NCI-H187 (cell line): Measurements from ENCODE around the gene DERA.
"Not testable (repeated sequence)": the region's sequence is repeated elsewhere in the genome, so short reads cannot be mapped to it uniquely, and the experiment has no call there.

Experiments
- DNase-seq, 2 experiments: peaks; one replicate each; lab custom pipeline; 2025; lab: John Stamatoyannopoulos, UW

The DERA gene

DNA sequence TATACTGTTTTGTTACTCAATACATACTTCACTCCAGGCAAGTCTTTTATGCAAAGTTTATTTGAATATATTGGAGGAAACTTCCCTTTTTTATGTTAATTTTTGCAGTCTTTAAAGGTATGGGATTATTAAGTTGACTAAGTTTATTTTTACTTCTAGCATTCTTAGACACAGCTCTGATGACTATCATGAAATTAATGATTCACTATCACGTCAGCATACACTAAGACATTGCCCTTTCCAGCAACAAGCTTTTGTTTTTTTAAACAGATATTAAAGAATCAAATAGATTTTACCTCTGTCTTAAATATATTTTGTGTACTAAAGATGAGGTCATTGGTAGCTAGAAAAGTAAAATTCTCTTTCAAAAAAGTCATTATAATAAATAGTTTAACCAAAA lies 52.1 kb downstream of the DERA start:
- DNase-seq: no peak

DNA sequence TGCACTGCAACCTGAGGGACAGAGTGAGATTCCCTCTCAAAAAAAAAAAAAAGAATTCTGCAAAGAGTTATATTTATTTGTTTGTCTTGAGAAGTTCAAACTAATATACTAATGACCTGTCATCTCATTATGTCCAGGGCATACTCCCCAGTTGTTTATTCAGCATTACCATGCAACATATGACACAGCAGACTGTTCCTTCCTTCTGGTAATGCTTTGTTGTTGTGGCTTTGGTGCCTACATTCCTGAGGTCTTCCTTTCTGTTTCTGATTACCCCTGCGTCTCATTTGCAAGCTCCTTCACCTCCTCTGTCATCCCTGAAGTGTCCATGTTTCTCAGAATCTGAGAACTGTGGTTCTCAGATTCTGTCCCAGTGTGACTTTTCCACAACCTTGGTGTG lies 55.3 kb downstream of the DERA start:
- no peak for DNase-seq

DNA sequence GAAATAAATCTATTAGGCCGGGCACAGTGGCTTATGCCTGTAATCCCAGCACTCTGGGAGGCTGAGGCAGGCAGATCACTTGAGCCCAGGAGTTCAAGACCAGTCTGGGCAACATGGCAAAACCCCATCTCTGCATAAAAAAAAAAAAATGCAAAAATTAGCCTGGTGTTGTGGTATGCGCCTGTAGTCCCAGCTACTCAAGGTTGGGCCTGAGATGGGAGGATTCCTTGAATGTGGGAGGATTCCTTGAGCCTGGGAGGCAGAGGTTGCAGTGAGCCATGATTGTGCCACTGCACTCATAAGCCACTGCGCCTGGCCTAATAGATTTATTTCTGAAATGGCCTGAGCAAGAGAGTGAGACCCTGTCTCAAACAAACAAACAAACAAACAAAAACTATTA lies 55.9 kb downstream of the DERA start:
- not testable (repeated sequence) for DNase-seq

DNA sequence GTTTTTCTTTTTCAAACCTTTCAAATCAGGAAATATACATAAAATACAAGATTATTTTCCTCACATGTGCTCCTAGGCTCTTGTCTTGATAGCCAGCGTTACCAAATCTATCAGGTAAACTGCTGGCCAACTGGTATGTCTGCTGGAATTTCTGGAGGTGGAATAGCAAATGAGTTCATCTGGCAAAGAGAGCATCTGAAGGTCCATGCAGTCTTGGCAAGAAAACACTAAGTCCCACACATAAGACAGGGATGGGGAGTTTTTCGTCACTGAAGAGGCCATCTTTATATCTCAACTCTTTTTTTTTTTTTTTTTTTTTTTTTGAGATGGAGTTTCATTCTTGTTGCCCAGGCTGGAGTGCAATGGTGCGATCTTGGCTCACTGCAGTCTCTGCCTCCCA lies 60.1 kb downstream of the DERA start:
- no peak for DNase-seq

DNA sequence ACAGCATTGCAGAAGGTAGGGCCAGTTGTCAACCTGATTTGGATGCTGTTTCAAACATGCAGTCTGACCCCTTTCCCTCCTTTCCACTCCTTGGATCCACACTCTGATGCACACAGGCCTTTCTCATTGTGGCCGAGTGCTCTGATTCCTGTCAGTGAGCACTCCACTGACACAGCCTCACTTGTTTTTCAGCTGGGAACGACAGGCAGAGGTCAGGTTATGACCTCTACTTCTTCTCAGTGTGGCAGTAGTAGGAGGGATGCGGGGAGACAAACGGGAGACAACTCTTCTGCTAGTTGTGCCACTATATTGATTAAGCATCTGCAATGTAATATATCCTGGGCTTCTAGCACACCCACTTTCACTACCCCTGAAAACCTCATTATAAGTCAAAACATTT lies 61.8 kb downstream of the DERA start:
- no peak for DNase-seq

DNA sequence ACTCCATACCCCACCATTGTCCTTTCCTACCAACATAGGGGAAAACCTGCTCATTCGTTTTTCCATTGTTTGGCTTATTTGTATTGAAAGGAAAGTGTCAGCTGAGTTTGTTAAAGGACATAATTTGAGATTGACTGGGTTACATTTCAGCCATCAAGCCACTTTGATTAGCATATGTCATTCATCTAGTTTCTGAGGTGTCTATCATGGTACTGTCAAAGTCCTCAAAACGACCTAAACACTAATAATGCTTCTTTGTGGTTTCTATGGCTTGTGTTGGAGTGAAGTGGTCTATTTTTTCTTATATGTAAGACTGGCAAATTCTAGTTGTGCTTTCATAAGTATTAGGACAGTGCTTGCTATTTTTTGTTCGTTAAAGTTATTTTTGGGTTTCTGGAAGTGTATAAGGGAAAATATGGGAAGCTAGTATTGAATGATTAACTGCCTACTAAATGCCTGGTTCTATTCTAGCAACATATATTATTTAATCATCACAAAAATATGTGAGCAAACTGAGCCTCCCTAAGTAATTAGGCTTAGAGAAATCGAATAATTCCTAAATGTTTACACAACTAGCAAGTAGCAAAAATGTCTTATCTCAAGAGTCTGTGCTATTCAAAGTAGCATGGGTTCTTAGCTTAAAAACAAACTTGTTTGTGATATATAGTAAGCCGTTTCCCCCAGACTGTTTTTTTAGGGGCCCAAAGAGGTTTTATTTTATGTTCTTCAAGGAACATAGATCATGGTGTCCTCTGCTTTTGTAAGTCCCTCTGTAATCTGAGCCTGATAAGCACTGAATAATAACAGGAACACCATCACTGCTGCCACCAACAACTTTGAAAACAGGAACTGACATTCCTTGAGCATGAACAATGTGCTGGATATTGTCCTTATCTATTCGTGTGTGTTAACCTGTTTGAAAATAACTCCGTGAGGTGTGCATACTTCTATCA lies 67.1 kb downstream of the DERA start:
- DNase-seq: no peak

DNA sequence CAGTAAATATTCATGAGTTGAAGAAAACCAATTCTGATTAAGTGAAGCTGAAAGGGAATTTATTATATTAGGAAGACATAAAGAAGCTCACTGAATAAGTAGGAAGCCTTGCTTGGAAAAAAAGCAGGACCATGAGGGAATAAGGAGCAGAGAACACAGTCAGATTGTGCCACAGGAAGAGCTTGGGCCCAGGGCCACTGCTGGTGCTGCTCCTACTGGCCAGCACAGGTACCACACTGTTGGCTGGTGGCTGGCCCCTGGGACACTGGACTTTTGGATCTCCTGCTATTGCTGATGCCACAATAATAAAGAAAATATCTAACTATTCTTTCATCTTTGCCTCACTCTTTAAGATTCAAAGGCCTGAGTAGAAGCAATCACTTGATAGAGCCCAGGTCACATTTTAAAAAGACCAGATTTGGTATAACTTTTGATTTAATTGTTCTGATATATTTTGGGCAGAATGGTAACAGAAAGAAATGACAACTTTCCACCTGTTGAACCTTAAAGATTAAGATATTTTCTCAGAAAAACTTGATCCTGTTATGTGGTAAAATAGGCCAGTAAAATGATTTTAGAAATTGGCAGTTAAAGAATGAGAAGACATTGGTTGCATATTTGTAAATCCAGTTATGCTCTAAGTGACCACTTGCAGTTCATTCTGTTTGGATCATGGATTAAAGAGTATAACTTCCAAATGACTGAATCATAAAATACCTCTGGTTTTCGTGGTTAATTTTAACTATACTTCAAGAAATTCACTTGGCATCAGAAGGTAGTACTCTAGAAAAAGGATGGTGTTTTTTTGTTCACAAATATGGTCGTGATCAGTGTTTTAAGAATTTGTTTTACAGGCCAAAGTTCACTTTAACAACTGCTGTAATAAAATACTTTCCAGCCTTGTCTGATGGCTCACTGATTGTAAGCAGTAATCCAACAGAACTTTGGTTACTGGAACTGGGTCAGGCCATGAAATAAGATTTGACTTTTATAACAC lies 68.3 kb downstream of the DERA start:
- DNase-seq: no peak

DNA sequence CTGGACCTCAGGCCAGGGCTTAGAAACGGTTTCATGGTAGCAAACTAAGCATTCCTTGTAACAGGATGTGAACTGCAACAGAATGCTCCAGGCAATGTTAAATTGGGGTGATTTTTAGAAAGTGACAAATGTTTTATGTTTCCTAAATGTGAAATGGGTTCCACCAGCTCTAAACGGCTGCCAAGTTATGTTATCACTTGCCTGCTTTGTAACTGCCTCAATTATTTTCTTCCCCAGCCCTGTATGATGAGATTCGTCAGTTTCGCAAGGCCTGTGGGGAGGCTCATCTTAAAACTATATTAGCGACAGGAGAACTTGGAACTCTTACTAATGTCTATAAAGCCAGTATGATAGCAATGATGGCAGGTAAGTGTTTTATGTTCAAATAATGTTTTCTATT lies 70.9 kb downstream of the DERA start:
- no peak for DNase-seq

DNA sequence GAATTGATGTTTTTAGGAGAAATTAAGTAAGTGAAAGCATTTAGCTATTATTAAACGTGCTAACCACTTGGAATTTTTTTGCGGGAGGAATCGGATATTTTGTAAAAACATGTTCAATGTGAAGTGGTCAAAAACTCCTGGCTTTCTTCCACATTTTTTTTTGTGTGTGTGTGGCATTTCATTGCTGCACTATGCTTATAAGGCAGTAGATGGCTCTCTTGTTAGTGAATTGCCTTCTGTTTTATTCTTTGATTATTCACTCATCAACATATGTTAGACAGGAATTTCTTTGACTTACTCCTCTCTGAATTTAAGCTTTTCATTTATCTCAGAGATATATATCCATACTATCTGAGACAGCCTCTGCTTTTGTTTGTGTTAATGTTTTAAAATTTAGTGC lies 71.3 kb downstream of the DERA start:
- no peak for DNase-seq

DNA sequence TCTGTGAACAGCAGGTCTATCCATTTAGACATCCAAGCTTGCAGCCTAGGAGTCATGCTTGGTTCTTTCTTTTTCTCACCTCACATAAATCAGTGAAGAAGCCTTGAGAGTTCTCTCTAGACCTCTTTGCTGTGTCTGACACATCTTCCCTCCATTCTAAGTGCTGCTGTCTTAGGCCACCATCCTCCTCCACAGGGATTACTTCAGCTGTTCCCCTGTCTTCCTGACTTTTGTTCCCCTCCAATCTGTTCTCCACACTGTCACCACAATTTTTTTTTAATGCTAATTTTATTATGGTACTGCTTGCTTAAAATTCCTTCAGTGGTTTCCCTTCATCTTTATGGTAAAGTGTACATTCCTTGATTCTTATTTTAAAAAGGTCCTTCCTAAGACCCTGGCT lies 71.8 kb downstream of the DERA start:
- no peak for DNase-seq

DNA sequence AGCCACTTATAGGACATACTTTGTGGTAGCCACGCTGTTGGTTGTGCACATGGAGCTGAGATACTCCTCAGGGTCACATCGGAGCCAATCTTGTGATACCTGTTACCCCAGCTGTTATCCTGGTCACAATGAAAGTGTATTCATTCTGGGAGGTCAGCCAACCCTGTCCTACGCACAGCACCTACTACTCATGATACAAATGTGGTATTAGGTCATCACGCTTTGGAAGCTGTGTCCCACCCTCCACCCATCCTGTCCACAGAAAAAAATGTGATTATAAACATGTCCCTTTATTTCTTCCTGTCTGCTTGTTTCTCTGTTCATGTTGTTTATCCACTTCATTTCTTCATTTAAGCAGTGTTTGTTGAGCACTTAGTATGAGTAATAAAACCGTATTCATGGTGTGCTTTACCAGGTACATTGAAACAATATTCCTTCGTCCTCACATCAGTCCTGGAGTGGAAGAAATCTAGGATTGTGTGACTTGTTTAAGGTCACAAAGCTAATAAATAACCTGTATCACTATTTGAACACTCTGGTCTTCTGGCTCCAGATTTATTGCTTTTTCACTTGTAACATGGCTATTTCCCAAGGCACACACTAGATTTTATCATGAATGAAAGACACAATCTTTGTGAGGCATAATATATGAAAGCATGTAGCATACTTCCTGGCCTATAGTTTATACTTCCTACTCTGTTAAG lies 73.1 kb downstream of the DERA start:
- DNase-seq: no peak

DNA sequence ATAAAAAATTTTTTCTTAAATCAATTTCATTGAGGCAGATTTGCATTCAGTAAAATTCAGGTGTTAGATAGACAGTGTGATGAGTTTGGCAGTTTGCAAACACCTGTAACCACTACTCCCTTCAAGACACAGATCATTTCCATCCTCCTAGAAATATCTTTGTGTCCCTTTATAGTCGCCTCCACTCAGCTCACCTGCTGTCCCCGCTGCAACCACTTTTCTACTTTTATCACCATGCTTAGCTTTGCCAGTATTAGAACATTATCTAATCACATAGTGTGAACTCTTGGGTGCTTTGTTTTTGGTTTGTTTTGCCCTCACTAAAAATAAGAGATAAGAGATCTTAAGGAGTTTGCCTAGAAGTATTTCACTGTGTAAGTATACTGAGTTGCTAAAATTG lies 73.8 kb downstream of the DERA start:
- no peak for DNase-seq

DNA sequence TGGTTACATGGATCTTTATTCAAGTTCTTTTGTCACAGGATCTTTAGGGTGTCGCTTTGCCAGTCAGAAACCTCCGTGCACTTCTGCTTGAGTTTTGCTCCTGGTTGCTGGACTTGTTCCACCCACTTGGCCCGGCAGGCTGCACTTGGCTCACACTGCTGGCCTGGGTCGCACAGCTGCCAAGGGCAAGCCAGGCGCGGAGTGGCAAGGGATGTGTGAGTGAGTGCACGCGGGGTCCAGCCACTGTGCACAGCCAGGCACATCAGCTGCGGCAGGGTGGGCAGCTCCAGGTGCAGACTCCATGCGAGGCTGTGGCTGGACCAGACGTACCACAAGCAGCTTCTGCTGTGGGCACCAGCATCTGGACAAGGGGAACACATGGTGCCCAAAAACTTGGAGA lies 76.6 kb downstream of the DERA start:
- no peak for DNase-seq

DNA sequence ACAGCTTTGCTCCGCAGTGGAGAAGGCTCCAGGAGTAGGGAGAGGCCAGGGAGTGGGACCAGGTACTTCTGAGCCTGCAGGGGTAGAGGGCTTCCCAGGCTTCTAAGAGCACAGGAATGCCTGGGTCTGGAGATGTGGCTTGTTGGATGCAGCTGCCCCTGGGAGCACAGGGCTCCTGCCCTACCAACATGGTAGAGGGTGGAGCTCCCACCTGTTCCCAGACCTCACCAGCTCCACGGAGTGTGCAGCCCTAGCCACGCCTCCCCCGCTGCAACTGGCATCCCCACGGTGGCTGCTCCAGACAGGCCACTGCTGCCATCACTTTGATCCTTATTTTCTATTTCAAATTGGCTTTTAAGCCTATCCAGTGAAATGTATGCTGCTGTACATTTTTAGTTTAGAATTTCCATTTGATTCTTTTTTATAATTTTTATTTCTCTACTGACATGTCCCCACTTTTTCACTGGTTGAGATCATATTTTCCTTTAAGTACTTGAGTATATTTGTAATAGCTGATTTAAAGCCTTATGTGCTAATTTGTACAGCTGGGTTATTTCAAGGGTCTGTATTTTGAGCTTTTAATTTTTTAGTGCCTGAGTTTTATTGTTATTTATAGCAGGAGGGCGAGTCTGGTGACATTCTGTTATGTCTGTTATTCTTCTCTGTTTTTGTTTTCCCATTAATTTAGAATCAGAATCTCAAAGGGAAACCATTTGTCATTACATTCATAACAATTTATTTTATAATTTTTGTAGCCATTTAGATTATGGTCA lies 78.0 kb downstream of the DERA start:
- no peak for DNase-seq

DNA sequence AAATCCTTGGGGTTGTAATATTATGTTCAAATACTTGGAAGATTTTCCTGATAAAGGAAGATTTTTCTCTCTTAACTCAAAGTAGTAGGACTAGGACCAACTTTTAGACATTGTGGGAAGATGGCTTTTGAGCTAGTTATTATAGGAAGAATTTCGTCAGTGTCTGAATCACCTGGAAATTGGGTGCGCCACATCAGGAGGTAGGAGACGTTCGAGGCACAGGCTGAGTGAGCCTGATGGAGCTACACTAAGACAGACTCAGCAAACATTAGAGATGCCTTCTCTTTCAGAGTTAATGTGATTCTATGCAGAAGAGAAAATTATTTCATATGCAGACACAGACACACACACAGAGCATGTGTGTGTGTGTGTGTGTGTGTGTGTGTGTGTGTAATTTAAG lies 84.7 kb downstream of the DERA start:
- no peak for DNase-seq

DNA sequence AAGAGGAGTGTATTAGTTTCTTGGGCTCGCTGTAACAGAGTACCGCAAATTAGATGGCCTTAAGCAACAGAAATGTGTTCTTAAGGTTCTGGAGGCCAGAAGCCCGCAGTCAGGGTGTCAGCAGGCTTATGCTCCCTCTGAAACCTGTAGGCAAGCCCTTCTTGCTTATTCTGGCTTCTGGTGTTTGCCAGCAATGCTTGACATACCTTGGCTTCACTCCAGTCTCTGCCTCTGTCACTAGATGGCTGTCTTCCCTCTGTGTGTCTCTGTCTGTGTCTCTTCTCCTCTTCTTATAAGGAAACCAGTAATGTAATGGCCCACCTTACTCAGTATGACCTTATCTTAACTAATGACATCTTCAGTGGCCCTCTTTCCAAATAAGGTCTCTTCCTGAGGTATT lies 85.1 kb downstream of the DERA start:
- DNase-seq: no peak

DNA sequence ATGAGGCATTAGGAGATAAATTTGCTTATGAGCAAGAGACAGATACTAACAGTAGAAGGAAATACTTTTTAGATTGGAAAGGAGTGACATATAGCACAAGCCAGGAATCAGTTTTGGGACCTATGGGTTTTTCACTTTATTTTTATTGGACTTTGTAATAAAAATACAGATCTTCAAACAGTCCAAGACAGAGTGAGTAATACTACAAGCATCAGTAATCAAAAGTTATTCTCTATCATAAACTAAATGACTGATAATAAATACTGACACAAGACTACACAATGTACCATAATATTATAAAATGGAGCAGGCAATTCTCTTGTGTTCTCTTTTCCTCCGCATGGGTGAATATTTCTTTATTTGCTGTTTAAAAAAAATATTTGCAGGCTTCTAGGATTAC lies 85.8 kb downstream of the DERA start:
- DNase-seq: no peak

DNA sequence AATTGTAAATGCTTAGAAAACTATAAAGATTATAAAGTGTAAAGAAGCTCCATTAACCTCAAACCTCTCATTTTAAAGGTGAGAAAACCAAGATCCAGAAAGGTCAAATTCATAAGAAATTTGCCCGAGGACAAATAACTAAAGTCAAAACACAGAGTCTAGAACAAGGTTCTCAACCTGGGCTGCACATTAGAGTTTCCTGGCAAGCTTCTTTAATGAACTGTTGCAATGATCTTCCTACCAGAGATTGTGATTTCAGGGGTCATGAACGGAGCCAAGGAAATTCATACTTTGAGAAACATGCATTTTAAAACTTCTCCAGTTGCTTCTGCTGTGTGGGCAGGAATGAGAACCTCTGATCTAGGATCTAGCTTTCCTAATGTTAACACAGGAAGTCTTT lies 86.8 kb downstream of the DERA start:
- DNase-seq: no peak

DNA sequence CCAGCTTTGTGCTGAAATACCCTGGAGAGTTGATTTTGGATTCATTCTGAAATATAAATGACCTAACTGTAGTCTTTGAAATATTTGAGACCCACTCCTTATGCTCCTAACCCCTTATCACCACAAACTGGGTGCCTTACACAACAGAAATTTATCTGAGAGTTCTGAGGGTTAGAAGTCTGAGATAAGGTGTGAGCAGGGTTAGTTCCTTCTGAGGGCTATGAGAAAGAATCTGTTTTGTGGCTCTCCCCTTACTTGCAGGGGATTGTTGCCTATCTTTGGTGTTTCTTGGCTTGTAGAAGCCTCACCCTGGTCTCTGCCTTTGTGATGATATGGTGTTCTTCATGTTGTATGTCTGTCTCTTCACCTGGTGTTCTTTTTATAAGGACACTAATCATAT lies 91.7 kb downstream of the DERA start:
- no peak for DNase-seq

DNA sequence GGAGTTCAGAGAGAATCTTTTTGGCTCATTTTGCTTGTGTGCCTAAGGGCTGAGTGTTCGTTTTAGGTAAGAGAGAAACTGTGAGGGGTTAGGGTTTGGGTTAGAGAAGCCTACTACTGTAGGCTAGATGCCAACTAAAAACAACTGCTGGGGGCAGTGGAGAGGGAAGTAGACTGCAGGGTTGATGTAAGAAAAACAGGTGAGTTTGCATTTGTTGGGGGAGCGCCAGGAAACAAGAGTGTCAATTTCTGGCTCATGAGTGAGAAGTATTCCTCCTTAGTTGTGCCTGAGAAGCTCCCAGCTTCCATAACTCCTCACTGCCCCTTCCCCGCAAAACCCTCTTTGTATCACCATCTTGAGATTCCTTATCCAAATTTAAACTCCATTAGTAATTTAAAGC lies 92.3 kb downstream of the DERA start:
- DNase-seq: no peak

DNA sequence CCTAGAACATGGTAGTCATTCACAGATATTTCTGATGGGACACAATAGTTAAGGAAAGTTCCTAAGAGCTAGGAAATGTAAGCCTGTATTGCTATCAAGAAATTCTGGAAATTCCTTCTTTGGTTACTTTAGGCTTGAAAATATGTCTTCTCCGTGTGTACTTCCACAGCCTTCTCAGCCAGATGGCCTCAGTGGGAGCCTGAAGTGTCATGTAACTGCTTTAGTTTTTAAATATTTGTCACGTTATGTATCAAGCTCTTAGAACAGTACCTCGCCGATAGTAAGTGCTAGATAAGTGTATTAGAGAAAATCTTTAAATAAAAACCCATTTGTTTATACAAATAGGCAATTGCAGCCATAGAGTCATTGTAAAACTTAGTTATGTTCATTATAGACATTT lies 95.6 kb downstream of the DERA start:
- no peak for DNase-seq

DNA sequence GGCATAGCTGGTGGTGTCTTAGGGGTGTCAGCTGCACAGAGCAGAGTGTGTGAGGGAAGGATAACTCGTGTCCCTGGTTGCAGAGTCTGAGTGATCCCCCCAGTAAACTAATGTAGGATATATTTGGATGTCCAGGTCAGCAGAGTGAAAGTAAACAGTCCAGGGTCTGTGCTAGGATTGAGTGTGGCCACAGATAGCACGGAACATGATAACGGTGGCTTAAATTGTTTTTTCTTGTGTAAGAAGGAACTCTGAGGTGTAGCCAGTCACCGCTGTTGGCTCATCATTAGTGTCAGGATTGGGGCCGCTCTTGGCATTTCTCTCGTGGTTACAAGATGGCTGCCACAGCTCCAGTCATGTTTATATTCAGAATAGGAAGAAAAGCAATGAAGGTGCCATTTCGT lies 97.3 kb downstream of the DERA start:
- no peak for DNase-seq
